ENCODE results near the gene KIAA0753. TPM values are rescaled to one million over a fixed set of nuclear protein-coding genes. Genes with fewer than 3 reads are reported as not detected.

Gene KIAA0753
- total RNA-seq, 1 donor from 2014 or later, result 14.5 TPM

- no peak overlapping the region for H3K27ac Mint-ChIP-seq (ENCODE audit: unreplicated experiment)
- H3K9me3 Mint-ChIP-seq (ENCODE audit: low read depth), result peaks cover 33% of the 10 kb centered on the region
- H3K4me1 Mint-ChIP-seq (ENCODE audit: low read depth), result peaks cover 13% of the 10 kb centered on the region
- H3K4me3 Mint-ChIP-seq (ENCODE audit: unreplicated experiment), result no peak overlapping the region
- peaks cover 70% of the 10 kb centered on the region for H3K36me3 Mint-ChIP-seq (ENCODE audit: low read depth)
- no peak for DNase-seq (ENCODE audit: low spot score)
- no peaks in the 10 kb centered on the region for H3K27me3 Mint-ChIP-seq (ENCODE audit: low read depth)
- no peak for TF ChIP-seq CTCF (IDR thresholded peaks at IDR 0.05)
Measured at GRCh38 chr17:6587310-6587709, 53.2 kb downstream of the KIAA0753 start.

GRCh38 chr17:6583411-6583810, 57.1 kb downstream of the KIAA0753 start:
- no peak overlapping the region for H3K27ac Mint-ChIP-seq (ENCODE audit: unreplicated experiment)
- H3K27me3 Mint-ChIP-seq (ENCODE audit: low read depth), result no peaks in the 10 kb centered on the region
- no peak overlapping the region for H3K4me3 Mint-ChIP-seq (ENCODE audit: unreplicated experiment)
- peaks cover 69% of the 10 kb centered on the region for H3K36me3 Mint-ChIP-seq (ENCODE audit: low read depth)
- peaks cover 39% of the 10 kb centered on the region for H3K9me3 Mint-ChIP-seq (ENCODE audit: low read depth)
- H3K4me1 Mint-ChIP-seq (ENCODE audit: low read depth), result peaks cover 9% of the 10 kb centered on the region
- TF ChIP-seq CTCF (IDR thresholded peaks at IDR 0.05), result no peak
- DNase-seq (ENCODE audit: low spot score), result no peak

GRCh38 chr17:6580625-6581024, 59.9 kb downstream of the KIAA0753 start:
- DNase-seq (ENCODE audit: low spot score), result no peak
- peaks cover 33% of the 10 kb centered on the region for H3K9me3 Mint-ChIP-seq (ENCODE audit: low read depth)
- peaks cover 61% of the 10 kb centered on the region for H3K36me3 Mint-ChIP-seq (ENCODE audit: low read depth)
- H3K4me3 Mint-ChIP-seq (ENCODE audit: unreplicated experiment), result no peak overlapping the region
- TF ChIP-seq CTCF (IDR thresholded peaks at IDR 0.05), result no peak
- no peak overlapping the region for H3K27ac Mint-ChIP-seq (ENCODE audit: unreplicated experiment)
- H3K27me3 Mint-ChIP-seq (ENCODE audit: low read depth), result no peaks in the 10 kb centered on the region
- H3K4me1 Mint-ChIP-seq (ENCODE audit: low read depth), result peaks cover 11% of the 10 kb centered on the region

GRCh38 chr17:6578491-6578890, 62.0 kb downstream of the KIAA0753 start:
- peaks cover 42% of the 10 kb centered on the region for H3K36me3 Mint-ChIP-seq (ENCODE audit: low read depth)
- no peak for DNase-seq (ENCODE audit: low spot score)
- no peak overlapping the region for H3K4me3 Mint-ChIP-seq (ENCODE audit: unreplicated experiment)
- H3K27me3 Mint-ChIP-seq (ENCODE audit: low read depth), result no peaks in the 10 kb centered on the region
- H3K9me3 Mint-ChIP-seq (ENCODE audit: low read depth), result peaks cover 17% of the 10 kb centered on the region
- H3K27ac Mint-ChIP-seq (ENCODE audit: unreplicated experiment), result peak overlapping the region; percentile 79
- H3K4me1 Mint-ChIP-seq (ENCODE audit: low read depth), result peaks cover 19% of the 10 kb centered on the region
- TF ChIP-seq CTCF (IDR thresholded peaks at IDR 0.05), result no peak

- Mint-ChIP-seq H3K27me3 (ENCODE audit: low read depth) (no peaks in the 10 kb centered on the region), H3K36me3 (ENCODE audit: low read depth) (peaks cover 35% of the 10 kb centered on the region), H3K9me3 (ENCODE audit: low read depth) (peaks cover 10% of the 10 kb centered on the region), H3K27ac (ENCODE audit: unreplicated experiment) (no peak overlapping the region), H3K4me1 (ENCODE audit: low read depth) (peaks cover 19% of the 10 kb centered on the region), H3K4me3 (ENCODE audit: unreplicated experiment) (no peak overlapping the region)
- DNase-seq (ENCODE audit: low spot score), result no peak
- no peak for TF ChIP-seq CTCF (IDR thresholded peaks at IDR 0.05)
Measured at GRCh38 chr17:6577686-6578263, 62.7 kb downstream of the KIAA0753 start.
